Thyroid gland (tissue), 4 donors: ENCODE results near the gene MT1F. TPM values are rescaled to one million over a fixed set of nuclear protein-coding genes. Genes with fewer than 3 reads are reported as not detected.

Experiments used
- DNase-seq, 2 donors: peaks; one replicate each; pipeline ENCODE4 v3.0.0-alpha.2; 2019
- H3K27ac ChIP-seq, 3 donors: fragments of 200-600 bp; sonication (generic); 1 replicate in 2 of 3; 2 replicates in 1 of 3; pipeline ENCODE4 v1.5.1; 2016 to 2019; ENCODE audit warnings: mild to moderate bottlenecking in 1 of 3, moderate library complexity in 1 of 3
- H3K27me3 ChIP-seq: fragments of 200-600 bp; sonication (generic); one replicate; pipeline ENCODE4 v1.5.1; 2019
- H3K36me3 ChIP-seq, 2 donors: fragments of 200-600 bp; sonication (generic); one replicate each; pipeline ENCODE4 v1.5.1; 2016 to 2019
- H3K4me1 ChIP-seq, 2 donors: fragments of 200-600 bp; sonication (generic); one replicate each; pipeline ENCODE4 v1.5.1; 2017 to 2019
- H3K4me3 ChIP-seq, 3 donors: fragments of 200-600 bp; sonication (generic); replicated peaks in 1 of 3; 1 replicate in 2 of 3; 2 replicates in 1 of 3; pipeline ENCODE4 v1.5.1; 2016; ENCODE audit warnings: mild to moderate bottlenecking in 1 of 3
- H3K9me3 ChIP-seq: fragments of 200-600 bp; sonication (generic); one replicate; pipeline ENCODE4 v1.5.1; 2017
- CTCF ChIP-seq, 6 experiments: fragments of 200-600 bp in 3 of 6; fragments of 450-650 bp in 3 of 6; sonication (generic) in 3 of 6; IDR thresholded peaks; one replicate each; pipeline ENCODE4 v1.5.1; 2016 to 2019; ENCODE audit warnings: antibody characterized with exemption in 6 of 6, mild to moderate bottlenecking in 2 of 6, inconsistent platforms in 1 of 6, moderate library complexity in 1 of 6
- POLR2A ChIP-seq, 2 donors: fragments of 450-650 bp; IDR thresholded peaks; one replicate each; pipeline ENCODE4 v1.6.1; 2017; ENCODE audit warnings: antibody characterized with exemption in 2 of 2, mild to moderate bottlenecking in 2 of 2, moderate library complexity in 1 of 2
- WGBS, 2 donors: methylation state at CpG; one replicate each; pipeline ENCODE4 v1.1.5; 2017; 5-methylcytosine and 5-hydroxymethylcytosine counted together
- intact Hi-C: fragments of 100-400 bp; cut with DNase I; formaldehyde crosslinking; loops from one replicate; pipeline ENCODE4 v1.15.1; 2023
- total RNA-seq, 4 donors: library from RNA; depleted of rRNA; stranded (reverse); fragments of >200 nt; gene quantifications; one replicate each; pipeline ENCODE4 v1.2.3, GENCODE V29; 2016

Gene MT1F
- total RNA-seq, 4 donors from 2014 or later, result 25.8 to 220 (median 45.1) TPM

GRCh38 chr16:56675685-56676210 lies 18.0 kb downstream of the MT1F start:
- TF ChIP-seq POLR2A (IDR thresholded peaks at IDR 0.05) (no peak), CTCF (IDR thresholded peaks at IDR 0.05) (no peak)
- no peaks in the 10 kb centered on the region for H3K9me3 ChIP-seq
- H3K4me1 ChIP-seq, result peaks cover 6 to 16% of the 10 kb centered on the region in 2 donors
- no peaks in the 10 kb centered on the region for H3K36me3 ChIP-seq
- intact Hi-C loops, result no loop called here
- WGBS, 2 donors, result 10 to 13% methylated on average over 22 to 30 of the region's 32 CpGs
- peak; percentile 29 to 39 for DNase-seq
- peak overlapping the region in 2 of 3 donors; percentile 4 to 29 for H3K4me3 ChIP-seq
- no peak overlapping the region for H3K27ac ChIP-seq
- H3K27me3 ChIP-seq, result no peaks in the 10 kb centered on the region

- Histone ChIP-seq H3K9me3 (no peaks in the 10 kb centered on the region), H3K4me1 (peaks cover 12 to 22% of the 10 kb centered on the region in 2 donors), H3K4me3 (no peak overlapping the region), H3K27ac (no peak overlapping the region), H3K27me3 (no peaks in the 10 kb centered on the region), H3K36me3 (no peaks in the 10 kb centered on the region)
- 67 to 88% methylated on average over 1 to 3 of the region's 3 CpGs for WGBS, 2 donors
- DNase-seq, result no peak
- TF ChIP-seq POLR2A (IDR thresholded peaks at IDR 0.05), result no peak
- TF ChIP-seq CTCF (IDR thresholded peaks at IDR 0.05), result no peak
- intact Hi-C loops, result no loop called here
Measured at GRCh38 chr16:56677474-56677873, 19.7 kb downstream of the MT1F start.

GRCh38 chr16:56679078-56679730 lies 21.4 kb downstream of the MT1F start:
- no peak for DNase-seq
- Histone ChIP-seq H3K4me3 (no peak overlapping the region), H3K9me3 (no peaks in the 10 kb centered on the region), H3K4me1 (peaks cover 20 to 23% of the 10 kb centered on the region in 2 donors), H3K27ac (no peak overlapping the region), H3K36me3 (peaks cover 0 to 12% of the 10 kb centered on the region in 2 donors), H3K27me3 (no peaks in the 10 kb centered on the region)
- intact Hi-C loops, result no loop called here
- WGBS, 2 donors, result 93 to 96% methylated on average over 3 of the region's 3 CpGs
- TF ChIP-seq CTCF (IDR thresholded peaks at IDR 0.05) (no peak), POLR2A (IDR thresholded peaks at IDR 0.05) (no peak)

GRCh38 chr16:56679818-56680217 lies 22.1 kb downstream of the MT1F start:
- Histone ChIP-seq H3K27ac (no peak overlapping the region), H3K9me3 (no peaks in the 10 kb centered on the region), H3K4me1 (peaks cover 26 to 30% of the 10 kb centered on the region in 2 donors), H3K27me3 (no peaks in the 10 kb centered on the region), H3K4me3 (no peak overlapping the region), H3K36me3 (peaks cover 0 to 13% of the 10 kb centered on the region in 2 donors)
- TF ChIP-seq CTCF (IDR thresholded peaks at IDR 0.05), result no peak
- TF ChIP-seq POLR2A (IDR thresholded peaks at IDR 0.05), result no peak
- intact Hi-C loops, result no loop called here
- DNase-seq, result no peak
- 91 to 93% methylated on average over 6 of the region's 6 CpGs for WGBS, 2 donors

- Histone ChIP-seq H3K4me3 (peak within 1 kb of the TSS; percentile 84 to 98 (median 96)), H3K9me3 (no peaks in the 10 kb centered on the region), H3K4me1 (peaks cover 27 to 31% of the 10 kb centered on the region in 2 donors), H3K27me3 (no peaks in the 10 kb centered on the region), H3K27ac (peak within 1 kb of the TSS; percentile 89 to 94 (median 92)), H3K36me3 (peaks cover 0 to 13% of the 10 kb centered on the region in 2 donors)
- TF ChIP-seq POLR2A (IDR thresholded peaks at IDR 0.05), result peak; percentile 98 to 100
- TF ChIP-seq CTCF (IDR thresholded peaks at IDR 0.05), result peak in 1 of 6 experiments; percentile 7
- intact Hi-C loops, result no loop called here
- peak; percentile 97 to 98 for DNase-seq
- 0 to 3% methylated on average over 20 of the region's 49 CpGs for WGBS, 2 donors
Measured at GRCh38 chr16:56681939-56682702, 24.4 kb downstream of the MT1F start, which contains the start of gene MT1X. TSS of gene MT1X (plus strand) at chr16:56682470. CDS start at chr16:56682541, 71 bp downstream.
